RWPE2 (cell line): ENCODE measurements around the gene XCR1.

Source experiments
- ATAC-seq: fragments of 200-7000 bp; cut with Tn5 transposase; 3 replicates; pipeline ENCODE4 v1.9.1; 2021; ENCODE audit warnings: low read depth
- DNase-seq: peaks from one replicate; pipeline ENCODE4 v3.0.0-alpha.2; 2020; ENCODE audit warnings: low spot score
- H3K27ac ChIP-seq: fragments of 450-650 bp; 2 replicates; pipeline ENCODE4 v1.5.1; 2017; ENCODE audit warnings: mild to moderate bottlenecking; ENCODE audit not compliant: poor library complexity, severe bottlenecking
- H3K27me3 ChIP-seq: fragments of 250-450 bp; sonication (Bioruptor Pico); 2 replicates; pipeline ENCODE4 v1.5.1; 2021; ENCODE audit warnings: mild to moderate bottlenecking, moderate library complexity; ENCODE audit not compliant: insufficient read depth, poor library complexity, severe bottlenecking
- H3K36me3 ChIP-seq: fragments of 250-450 bp; sonication (Bioruptor Pico); 2 replicates; pipeline ENCODE4 v1.5.1; 2020; ENCODE audit warnings: low read depth, mild to moderate bottlenecking, moderate library complexity
- H3K4me1 ChIP-seq: fragments of 250-450 bp; sonication (Bioruptor Pico); 2 replicates; pipeline ENCODE4 v1.5.1; 2021; ENCODE audit warnings: mild to moderate bottlenecking, moderate library complexity; ENCODE audit not compliant: insufficient read depth, poor library complexity, severe bottlenecking
- H3K4me3 ChIP-seq: fragments of 250-450 bp; sonication (Bioruptor Pico); 2 replicates; pipeline ENCODE4 v1.5.1; 2021; ENCODE audit warnings: mild to moderate bottlenecking, moderate library complexity; ENCODE audit not compliant: severe bottlenecking
- H3K9me3 ChIP-seq: fragments of 250-450 bp; sonication (Bioruptor Pico); 2 replicates; pipeline ENCODE4 v1.5.1; 2021; ENCODE audit warnings: mild to moderate bottlenecking, moderate library complexity; ENCODE audit not compliant: severe bottlenecking
- TF ChIP-seq, protein P1 (sequence below): fragments of 450-650 bp; IDR thresholded peaks from one replicate; pipeline ENCODE4 v1.5.1; 2017; ENCODE audit warnings: mild to moderate bottlenecking, moderate library complexity; ENCODE audit not compliant: poor library complexity, severe bottlenecking

Gene XCR1

DNA sequence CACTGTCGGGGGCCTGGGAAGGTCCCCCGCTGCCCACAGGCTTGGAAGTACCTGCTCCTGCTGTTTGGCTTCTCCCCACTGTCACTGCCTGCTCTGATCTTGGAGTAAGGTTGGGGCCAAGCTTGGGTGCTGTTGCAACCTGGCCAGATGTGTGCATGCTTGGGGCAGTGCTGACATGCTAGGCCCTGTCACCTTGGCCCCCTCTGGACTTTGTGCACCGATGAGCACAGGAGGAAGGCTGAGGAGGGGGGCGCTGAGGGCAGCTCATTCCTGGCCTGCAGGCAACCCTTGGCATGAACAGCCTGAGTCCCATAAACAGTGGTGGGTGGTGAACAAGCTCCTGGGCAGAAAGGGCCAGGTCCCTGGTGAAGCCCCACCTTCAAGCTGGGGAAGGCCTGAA lies 4.0 kb upstream of the XCR1 start:
- ATAC-seq (no peak), DNase-seq (no peak)
- TF ChIP-seq, protein P1, sequence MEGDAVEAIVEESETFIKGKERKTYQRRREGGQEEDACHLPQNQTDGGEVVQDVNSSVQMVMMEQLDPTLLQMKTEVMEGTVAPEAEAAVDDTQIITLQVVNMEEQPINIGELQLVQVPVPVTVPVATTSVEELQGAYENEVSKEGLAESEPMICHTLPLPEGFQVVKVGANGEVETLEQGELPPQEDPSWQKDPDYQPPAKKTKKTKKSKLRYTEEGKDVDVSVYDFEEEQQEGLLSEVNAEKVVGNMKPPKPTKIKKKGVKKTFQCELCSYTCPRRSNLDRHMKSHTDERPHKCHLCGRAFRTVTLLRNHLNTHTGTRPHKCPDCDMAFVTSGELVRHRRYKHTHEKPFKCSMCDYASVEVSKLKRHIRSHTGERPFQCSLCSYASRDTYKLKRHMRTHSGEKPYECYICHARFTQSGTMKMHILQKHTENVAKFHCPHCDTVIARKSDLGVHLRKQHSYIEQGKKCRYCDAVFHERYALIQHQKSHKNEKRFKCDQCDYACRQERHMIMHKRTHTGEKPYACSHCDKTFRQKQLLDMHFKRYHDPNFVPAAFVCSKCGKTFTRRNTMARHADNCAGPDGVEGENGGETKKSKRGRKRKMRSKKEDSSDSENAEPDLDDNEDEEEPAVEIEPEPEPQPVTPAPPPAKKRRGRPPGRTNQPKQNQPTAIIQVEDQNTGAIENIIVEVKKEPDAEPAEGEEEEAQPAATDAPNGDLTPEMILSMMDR: no peak
- Histone ChIP-seq H3K27ac (no peak overlapping the region), H3K27me3 (no peaks in the 10 kb centered on the region), H3K36me3 (no peaks in the 10 kb centered on the region), H3K4me3 (no peak overlapping the region), H3K9me3 (no peaks in the 10 kb centered on the region), H3K4me1 (no peaks in the 10 kb centered on the region)

- Histone ChIP-seq H3K4me3 (no peak overlapping the region), H3K9me3 (no peaks in the 10 kb centered on the region), H3K36me3 (no peaks in the 10 kb centered on the region), H3K27ac (no peak overlapping the region), H3K4me1 (no peaks in the 10 kb centered on the region), H3K27me3 (no peaks in the 10 kb centered on the region)
- DNase-seq (no peak), ATAC-seq (no peak)
- TF ChIP-seq, protein P1: no peak
Measured at GRCh38 chr3:46030626-46031025, 3.3 kb upstream of the XCR1 start.

- Histone ChIP-seq H3K27me3 (no peaks in the 10 kb centered on the region), H3K4me3 (no peak overlapping the region), H3K36me3 (no peaks in the 10 kb centered on the region), H3K9me3 (no peaks in the 10 kb centered on the region), H3K4me1 (no peaks in the 10 kb centered on the region), H3K27ac (no peak overlapping the region)
- ATAC-seq (no peak), DNase-seq (no peak)
- TF ChIP-seq, protein P1: no peak
Measured at GRCh38 chr3:46029953-46030543, 2.8 kb upstream of the XCR1 start.

GRCh38 chr3:46027736-46028397 lies 584 bp upstream of the XCR1 start:
- Histone ChIP-seq H3K36me3 (no peaks in the 10 kb centered on the region), H3K4me1 (no peaks in the 10 kb centered on the region), H3K4me3 (no peak overlapping the region), H3K27ac (no peak overlapping the region), H3K27me3 (no peaks in the 10 kb centered on the region), H3K9me3 (no peaks in the 10 kb centered on the region)
- DNase-seq (no peak), ATAC-seq (no peak)
- TF ChIP-seq, protein P1: no peak

GRCh38 chr3:46025139-46025538 lies 2.1 kb downstream of the XCR1 start:
- Histone ChIP-seq H3K4me1 (no peaks in the 10 kb centered on the region), H3K4me3 (no peak overlapping the region), H3K27me3 (no peaks in the 10 kb centered on the region), H3K36me3 (no peaks in the 10 kb centered on the region), H3K9me3 (no peaks in the 10 kb centered on the region), H3K27ac (no peak overlapping the region)
- TF ChIP-seq, protein P1: no peak
- DNase-seq (no peak), ATAC-seq (no peak)
